SU-DHL-6 (cell line): ENCODE measurements around the gene DHRS7.

Experiments
- H2AFZ ChIP-seq: fragments of 200-600 bp; sonication (generic); 2 replicates; pipeline ENCODE4 v1.6.1; 2014; ENCODE audit warnings: low read depth, mild to moderate bottlenecking, moderate library complexity, mixed read lengths, antibody characterized with exemption, low read length; ENCODE audit not compliant: severe bottlenecking
- H3F3A ChIP-seq: fragments of 200-600 bp; shearing (Covaris generic); 2 replicates; pipeline ENCODE4 v1.6.0; 2016; ENCODE audit warnings: antibody characterized with exemption, mild to moderate bottlenecking; ENCODE audit not compliant: insufficient read depth
- H3K27ac ChIP-seq: fragments of 200-600 bp; sonication (generic); 2 replicates; pipeline ENCODE4 v1.5.1; 2016; ENCODE audit warnings: low read depth, mild to moderate bottlenecking, low read length, moderate library complexity, mixed read lengths
- H3K27me3 ChIP-seq: fragments of 200-600 bp; sonication (generic), shearing (Covaris generic); 2 replicates; pipeline ENCODE4 v1.6.0; 2014; ENCODE audit warnings: mild to moderate bottlenecking, low read length
- H3K36me3 ChIP-seq: fragments of 200-600 bp; sonication (generic); 2 replicates; pipeline ENCODE4 v1.6.1; 2014; ENCODE audit warnings: mild to moderate bottlenecking, low read length, mixed read lengths
- H3K4me2 ChIP-seq: fragments of 300-600, 200-600 bp; shearing (Covaris generic), sonication (generic); 2 replicates; pipeline ENCODE4 v1.6.0; 2014; ENCODE audit warnings: low read length, low read depth, mild to moderate bottlenecking; ENCODE audit not compliant: poor library complexity, severe bottlenecking
- H3K4me3 ChIP-seq: fragments of 200-600 bp; sonication (generic); 2 replicates; pipeline ENCODE4 v1.5.1; 2014; ENCODE audit warnings: antibody characterized with exemption, low read length, mild to moderate bottlenecking, mixed read lengths; ENCODE audit not compliant: insufficient read depth, poor library complexity, severe bottlenecking
- H3K79me2 ChIP-seq: fragments of 200-600 bp; sonication (generic); 2 replicates; pipeline ENCODE4 v1.6.1; 2014; ENCODE audit warnings: mild to moderate bottlenecking, low read length, moderate library complexity; ENCODE audit not compliant: insufficient read depth
- H3K9ac ChIP-seq: fragments of 200-600 bp; sonication (generic); 2 replicates; pipeline ENCODE4 v1.7.0; 2014; ENCODE audit warnings: mild to moderate bottlenecking, low read length
- H3K9me2 ChIP-seq: fragments of 200-600 bp; sonication (generic); replicated peaks from 2 replicates; pipeline ENCODE4 v1.6.1; 2014; ENCODE audit warnings: low read length; ENCODE audit not compliant: insufficient read depth
- H3K9me3 ChIP-seq: fragments of 200-600 bp; sonication (generic); 2 replicates; pipeline ENCODE4 v1.6.1; 2014; ENCODE audit warnings: low read length, mixed read lengths; ENCODE audit not compliant: insufficient read depth
- H4K20me1 ChIP-seq: fragments of 200-600 bp; sonication (generic); 2 replicates; pipeline ENCODE4 v1.6.1; 2014; ENCODE audit warnings: low read depth, mild to moderate bottlenecking, antibody characterized with exemption, low read length, moderate library complexity, mixed read lengths
- CTCF ChIP-seq: fragments of 200-600 bp; sonication (generic); IDR thresholded peaks from one replicate; pipeline ENCODE4 v1.5.1; 2017; ENCODE audit warnings: antibody characterized with exemption, mild to moderate bottlenecking, low read length, moderate library complexity; ENCODE audit not compliant: insufficient read depth, poor library complexity, severe bottlenecking
- EZH2phosphoT487 ChIP-seq: fragments of 200-600 bp; sonication (generic), shearing (Covaris generic); conservative IDR thresholded peaks from 2 replicates; pipeline ENCODE4 v1.6.1; 2018; ENCODE audit warnings: mild to moderate bottlenecking, antibody characterized with exemption, low read length, moderate library complexity, mixed read lengths

Gene DHRS7

GRCh38 chr14:60134702-60135101 is 30.5 kb downstream of the DHRS7 start:
- H3K9me3 ChIP-seq, result no peaks in the 10 kb centered on the region
- H3K4me3 ChIP-seq, result no peak overlapping the region
- no peak overlapping the region for H3K4me2 ChIP-seq
- no peaks in the 10 kb centered on the region for H3F3A ChIP-seq
- no peaks in the 10 kb centered on the region for H3K27me3 ChIP-seq
- no peak overlapping the region for H3K9ac ChIP-seq
- no peak overlapping the region for H2AFZ ChIP-seq
- H4K20me1 ChIP-seq, result no peaks in the 10 kb centered on the region
- no peaks in the 10 kb centered on the region for H3K36me3 ChIP-seq
- TF ChIP-seq CTCF, result no peak
- TF ChIP-seq EZH2phosphoT487, result no peak
- no peaks in the 10 kb centered on the region for H3K79me2 ChIP-seq
- H3K9me2 ChIP-seq, result no peaks in the 10 kb centered on the region
- no peak overlapping the region for H3K27ac ChIP-seq

- Histone ChIP-seq H3K4me3 (no peak overlapping the region), H3K4me2 (no peak overlapping the region), H3K9me3 (no peaks in the 10 kb centered on the region), H3K9me2 (no peaks in the 10 kb centered on the region), H2AFZ (no peak overlapping the region), H3K27me3 (no peaks in the 10 kb centered on the region), H3K79me2 (no peaks in the 10 kb centered on the region), H3F3A (no peaks in the 10 kb centered on the region), H3K36me3 (peaks cover under 1% of the 10 kb centered on the region; the same call in 1 of the 2 replicates), H4K20me1 (no peaks in the 10 kb centered on the region), H3K27ac (no peak overlapping the region), H3K9ac (no peak overlapping the region)
- no peak for TF ChIP-seq CTCF
- no peak for TF ChIP-seq EZH2phosphoT487
Observed at GRCh38 chr14:60133487-60133886, 31.7 kb downstream of the DHRS7 start.

- no peaks in the 10 kb centered on the region for H4K20me1 ChIP-seq
- peaks cover 44% of the 10 kb centered on the region for H3K36me3 ChIP-seq
Observed at GRCh38 chr14:60125918-60126317, 39.3 kb downstream of the DHRS7 start.

More at GRCh38 chr14:60125918-60126317, 39.3 kb downstream of the DHRS7 start:
- Histone ChIP-seq H3K27me3 (no peaks in the 10 kb centered on the region), H3F3A (no peaks in the 10 kb centered on the region), H3K4me3 (no peak overlapping the region), H2AFZ (no peak overlapping the region), H3K9me3 (no peaks in the 10 kb centered on the region), H3K79me2 (no peaks in the 10 kb centered on the region), H3K9me2 (no peaks in the 10 kb centered on the region), H3K9ac (no peak overlapping the region), H3K4me2 (no peak overlapping the region), H3K27ac (no peak overlapping the region)
- TF ChIP-seq CTCF (no peak), EZH2phosphoT487 (no peak)
